H1 (cell line): ENCODE measurements around the gene MLH3. TPM values are rescaled to one million over a fixed set of nuclear protein-coding genes. Genes with fewer than 3 reads are reported as not detected.
"Not testable (repeated sequence)": the region's sequence is repeated elsewhere in the genome, so short reads cannot be mapped to it uniquely, and the experiment has no call there.

Experiments
- CTCF ChIA-PET: fragments of 300-600 bp; sonication (Branson Sonifier 250); formaldehyde crosslinking; loops from one replicate; lab custom pipeline; 2021; ENCODE audit not compliant: partially characterized antibody; lab: Charles Lee
- POLR2A ChIA-PET: fragments of 300-600 bp; sonication (Branson Sonifier 250); formaldehyde crosslinking; loops from one replicate; lab custom pipeline; 2021; ENCODE audit warnings: inconsistent platforms; ENCODE audit not compliant: partially characterized antibody; lab: Charles Lee
- DNase-seq, 2 experiments: peaks; one replicate each; pipeline versions ENCODE4 v3.0.0 to v3.0.0-alpha.2; 2010 to 2022; ENCODE audit warnings: low spot score in 2 of 2, low read depth in 1 of 2, mixed read lengths in 1 of 2
- FAIRE-seq: peaks from 2 replicates; lab custom pipeline; 2011; peaks lifted over from hg19 to GRCh38; lab: Jason Lieb, UNC
- H2AFZ ChIP-seq: 2 replicates; pipeline ENCODE4 v1.8.1; 2012; ENCODE audit warnings: low read length, inconsistent platforms
- H2AK5ac ChIP-seq: 2 replicates; pipeline ENCODE4 v1.6.1; 2013; ENCODE audit warnings: low read depth, low read length
- H2BK120ac ChIP-seq: replicated peaks from 2 replicates; pipeline ENCODE3; 2013; ENCODE audit warnings: low read depth, low read length, inconsistent platforms
- H2BK12ac ChIP-seq: 2 replicates; pipeline ENCODE4 v1.6.1; 2013; ENCODE audit warnings: low read depth, low read length
- H2BK15ac ChIP-seq: 2 replicates; pipeline ENCODE4 v1.6.1; 2013; ENCODE audit warnings: low read length
- H2BK20ac ChIP-seq: 2 replicates; pipeline ENCODE4 v1.6.1; 2013; ENCODE audit warnings: low read length
- H2BK5ac ChIP-seq: 2 replicates; pipeline ENCODE4 v1.6.1; 2013; ENCODE audit warnings: low read depth, low read length
- H3K14ac ChIP-seq: 2 replicates; pipeline ENCODE4 v1.6.1; 2013; ENCODE audit warnings: inconsistent platforms; ENCODE audit not compliant: insufficient read length
- H3K18ac ChIP-seq: 2 replicates; pipeline ENCODE4 v1.6.1; 2013; ENCODE audit warnings: low read length; ENCODE audit errors: extremely low read depth
- H3K23ac ChIP-seq: 2 replicates; pipeline ENCODE4 v1.6.1; 2013; ENCODE audit warnings: inconsistent platforms; ENCODE audit not compliant: insufficient read length
- H3K23me2 ChIP-seq: 2 replicates; pipeline ENCODE4 v1.6.1; 2013; ENCODE audit warnings: low read depth, low read length
- H3K27ac ChIP-seq: 2 replicates; pipeline ENCODE4 v1.6.1; 2011; ENCODE audit warnings: low read depth, low read length, inconsistent platforms
- H3K27me3 ChIP-seq, 4 experiments: replicated peaks in 1 of 4; 1 replicate in 1 of 4; 2 replicates in 3 of 4; pipeline versions ENCODE4 v1.6.1 to v1.8.1; 2011 to 2013; ENCODE audit warnings: low read length in 3 of 4, mild to moderate bottlenecking in 3 of 4, inconsistent platforms in 2 of 4, mixed read lengths in 2 of 4, moderate library complexity in 1 of 4; ENCODE audit not compliant: control insufficient read depth in 3 of 4, insufficient read depth in 3 of 4; ENCODE audit errors: extremely low read depth in 1 of 4
- H3K36me3 ChIP-seq, 4 experiments: 2 replicates each; pipeline versions ENCODE4 v1.6.1 to v1.8.1; 2011 to 2013; ENCODE audit warnings: mild to moderate bottlenecking in 4 of 4, low read length in 3 of 4, moderate library complexity in 2 of 4, control low read depth in 1 of 4, inconsistent platforms in 1 of 4; ENCODE audit not compliant: insufficient read depth in 4 of 4, control insufficient read depth in 2 of 4
- H3K4ac ChIP-seq: replicated peaks from 2 replicates; pipeline ENCODE3; 2013; ENCODE audit warnings: low read length, low read depth, mixed read lengths, inconsistent platforms; ENCODE audit not compliant: insufficient read length
- H3K4me1 ChIP-seq, 4 experiments: replicated peaks in 1 of 4; 1 replicate in 1 of 4; 2 replicates in 3 of 4; pipeline versions ENCODE4 v1.6.1 to v1.8.1; 2011 to 2013; ENCODE audit warnings: low read length in 3 of 4, inconsistent platforms in 2 of 4, mixed read lengths in 1 of 4; ENCODE audit not compliant: insufficient read depth in 4 of 4, control insufficient read depth in 3 of 4
- H3K4me2 ChIP-seq, 2 experiments: 2 replicates each; pipeline versions ENCODE4 v1.6.1 to v1.8.1; 2011 to 2013; ENCODE audit warnings: low read depth in 2 of 2, low read length in 2 of 2, control low read depth in 1 of 2, inconsistent platforms in 1 of 2, mild to moderate bottlenecking in 1 of 2; ENCODE audit not compliant: insufficient read depth in 1 of 2
- H3K4me3 ChIP-seq, 4 experiments: fragments of 200-600, 300-600 bp in 1 of 4; sonication (generic), shearing (Covaris generic), sonication (Bioruptor Twin) in 1 of 4; 2 replicates each; pipeline versions ENCODE4 v1.5.1 to v1.8.1; 2011 to 2016; ENCODE audit warnings: low read length in 4 of 4, low read depth in 3 of 4, control low read depth in 2 of 4, inconsistent platforms in 2 of 4, mild to moderate bottlenecking in 2 of 4, mixed read lengths in 1 of 4, moderate library complexity in 1 of 4; ENCODE audit not compliant: insufficient read depth in 2 of 4; ENCODE audit errors: extremely low read depth in 1 of 4
- H3K56ac ChIP-seq: replicated peaks from 2 replicates; pipeline ENCODE3; 2013; ENCODE audit warnings: low read depth, mild to moderate bottlenecking, mixed read lengths, low read length, inconsistent platforms; ENCODE audit not compliant: insufficient read length
- H3K79me1 ChIP-seq: 2 replicates; pipeline ENCODE4 v1.6.1; 2013; ENCODE audit warnings: low read depth, low read length, control low read depth
- H3K79me2 ChIP-seq, 2 experiments: 2 replicates each; pipeline versions ENCODE4 v1.6.1 to v1.8.1; 2012 to 2013; ENCODE audit warnings: low read length in 2 of 2, mild to moderate bottlenecking in 2 of 2, inconsistent platforms in 1 of 2; ENCODE audit not compliant: insufficient read depth in 2 of 2, control insufficient read depth in 1 of 2
- H3K9ac ChIP-seq, 4 experiments: replicated peaks in 1 of 4; 1 replicate in 1 of 4; 2 replicates in 3 of 4; pipeline versions ENCODE4 v1.6.1 to v1.8.1; 2011 to 2013; ENCODE audit warnings: low read depth in 3 of 4, low read length in 3 of 4, control low read depth in 2 of 4, mild to moderate bottlenecking in 2 of 4, moderate library complexity in 2 of 4, inconsistent platforms in 1 of 4; ENCODE audit errors: extremely low read depth in 1 of 4
- H3K9me3 ChIP-seq, 2 experiments: 2 replicates each; pipeline versions ENCODE4 v1.6.1 to v1.8.1; 2012 to 2013; ENCODE audit warnings: mild to moderate bottlenecking in 2 of 2, moderate library complexity in 2 of 2, control low read depth in 1 of 2, inconsistent platforms in 1 of 2, low read depth in 1 of 2, low read length in 1 of 2, mixed read lengths in 1 of 2; ENCODE audit not compliant: insufficient read depth in 2 of 2
- H4K20me1 ChIP-seq, 2 experiments: replicated peaks in 1 of 2; 2 replicates each; pipeline versions ENCODE3 to v1.8.1; 2011 to 2013; ENCODE audit warnings: inconsistent platforms in 2 of 2, low read length in 2 of 2, mild to moderate bottlenecking in 1 of 2; ENCODE audit not compliant: insufficient read depth in 2 of 2, control insufficient read depth in 1 of 2
- H4K5ac ChIP-seq: 2 replicates; pipeline ENCODE4 v1.6.1; 2013; ENCODE audit warnings: low read length, low read depth, mixed read lengths, inconsistent platforms; ENCODE audit not compliant: insufficient read length
- H4K8ac ChIP-seq: 2 replicates; pipeline ENCODE4 v1.8.0; 2013; ENCODE audit warnings: mild to moderate bottlenecking, moderate library complexity, low read length, inconsistent platforms; ENCODE audit not compliant: insufficient read depth; ENCODE audit errors: extremely low read depth
- H4K91ac ChIP-seq: replicated peaks from 2 replicates; pipeline ENCODE3; 2013; ENCODE audit warnings: low read length, mixed read lengths, inconsistent platforms; ENCODE audit not compliant: insufficient read length
- ATF3 ChIP-seq: IDR thresholded peaks from 2 replicates; pipeline ENCODE4 v1.6.1; 2011; ENCODE audit warnings: low read depth, mild to moderate bottlenecking, low read length; ENCODE audit not compliant: insufficient read depth
- CHD1 ChIP-seq: IDR thresholded peaks from 2 replicates; pipeline ENCODE4 v1.6.1; 2012; ENCODE audit warnings: low read depth, low read length, improper control_type of control experiment
- EGR1 ChIP-seq: IDR thresholded peaks from 2 replicates; pipeline ENCODE4 v1.6.1; 2011; ENCODE audit warnings: low read depth, low read length, borderline replicate concordance
- JUN ChIP-seq: IDR thresholded peaks from 2 replicates; pipeline ENCODE4 v1.6.1; 2011; ENCODE audit warnings: low read depth, mild to moderate bottlenecking, improper control_type of control experiment, low read length
- POLR2A ChIP-seq, 2 experiments: IDR thresholded peaks; 1 replicate in 1 of 2; 2 replicates in 1 of 2; pipeline ENCODE4 v1.6.1; 2011; ENCODE audit warnings: low read depth in 2 of 2, low read length in 2 of 2, mild to moderate bottlenecking in 2 of 2; ENCODE audit errors: control extremely low read depth in 1 of 2
- POLR2AphosphoS5 ChIP-seq: IDR thresholded peaks from 2 replicates; pipeline ENCODE4 v1.6.1; 2011; ENCODE audit warnings: low read depth, low read length
- RNF2 ChIP-seq: fragments of 200-900, 300-1000 bp; sonication (generic); IDR thresholded peaks from 2 replicates; pipeline ENCODE4 v1.7.1; 2016; ENCODE audit warnings: borderline replicate concordance, low read depth, mild to moderate bottlenecking, antibody characterized with exemption, low read length; ENCODE audit not compliant: poor library complexity, severe bottlenecking; ENCODE audit errors: missing control alignments
- YY1 ChIP-seq: IDR thresholded peaks from 2 replicates; pipeline ENCODE4 v1.6.1; 2011; ENCODE audit warnings: low read depth, mild to moderate bottlenecking, low read length
- WGBS, 2 experiments: shearing (Covaris generic) in 1 of 2; methylation state at CpG; one replicate each; pipeline versions ENCODE4 v1.1.6 to v1.1.7; 2013 to 2015; ENCODE audit warnings: low lambda C conversion rate in 2 of 2, mixed read lengths in 2 of 2, inconsistent platforms in 1 of 2, low coverage in 1 of 2, missing lambda C conversion rate in 1 of 2; ENCODE audit not compliant: insufficient replicate concordance in 2 of 2, insufficient coverage in 1 of 2, insufficient read length in 1 of 2; ENCODE audit errors: extremely low coverage in 1 of 2, missing lambda C conversion rate in 1 of 2; 5-methylcytosine and 5-hydroxymethylcytosine counted together
- polyA plus RNA-seq, 7 experiments: library from polyadenylated mRNA; depleted of rRNA in 3 of 7; stranded (reverse) in 5 of 7; unstranded in 2 of 7; fragments of >200 nt in 5 of 7; fragments of 200-250 nt in 2 of 7; gene quantifications; 1 replicate in 5 of 7; 2 replicates in 1 of 7; 4 replicates in 1 of 7; pipeline versions ENCODE4 v1.2.1 to v1.2.3, GENCODE V29; 2011 to 2013; ENCODE audit warnings: missing spikeins in 2 of 7, mixed read lengths in 2 of 7
- total RNA-seq: library from RNA; stranded (reverse); fragmentation: NEBNext Ultra II Directional; extraction: Animal tissue kit (Norgen Biotek cat#: 25700); gene quantifications from 2 replicates; pipeline ENCODE4 v1.2.1, GENCODE V29; 2021

The MLH3 gene
- total and polyA plus RNA-seq, 2 of the 8 experiments (the other 6 are each of a cell fraction or from before 2014, with no cell fraction given), result 9.3 to 20.1 TPM

- no peak for TF ChIP-seq RNF2
- TF ChIP-seq EGR1, result no peak
- no peak for TF ChIP-seq CHD1
- no peak for TF ChIP-seq ATF3
- TF ChIP-seq POLR2AphosphoS5, result no peak
- TF ChIP-seq YY1, result no peak
- TF ChIP-seq JUN, result no peak
- no peak for TF ChIP-seq POLR2A (IDR thresholded peaks at IDR 0.05; ENCODE audit: control extremely low read depth in 1 of 2, low read depth in 2 of 2, low read length in 2 of 2)
These were observed 17.2 kb upstream of the MLH3 start (continued) for GRCh38 chr14:75068294-75069120.

- not testable (repeated sequence) for H3K4ac ChIP-seq, H2AFZ ChIP-seq, H2BK5ac ChIP-seq, H3K56ac ChIP-seq, DNase-seq, H3K23ac ChIP-seq, H3K9ac ChIP-seq, H3K36me3 ChIP-seq, H4K91ac ChIP-seq, H4K20me1 ChIP-seq, H2BK12ac ChIP-seq, H2BK120ac ChIP-seq, H3K18ac ChIP-seq, H4K8ac ChIP-seq, H3K9me3 ChIP-seq, H3K79me1 ChIP-seq, H2AK5ac ChIP-seq, H2BK20ac ChIP-seq, H3K4me1 ChIP-seq, FAIRE-seq, H2BK15ac ChIP-seq, H4K5ac ChIP-seq, H3K27me3 ChIP-seq, H3K14ac ChIP-seq, H3K27ac ChIP-seq
- Histone ChIP-seq H3K4me3 (peak overlapping the region in 2 of 4 experiments; percentile 80 to 90; a peak in 2 of 8 replicates), H3K79me2 (peaks cover 0 to 17% of the 10 kb centered on the region in 2 experiments; a peak in 2 of 4 replicates), H3K4me2 (peak overlapping the region in 1 of 2 experiments; percentile 60; a peak in 3 of 4 replicates), H3K23me2 (peaks cover 14% of the 10 kb centered on the region)
- 79% methylated on average over 4 of the region's 4 CpGs; no CpG with 5 or more reads in 1 of the 2 experiments for WGBS, 2 experiments
- ChIA-PET POLR2A (interaction anchor here (0.6 to 3.9 kb wide), 6 partner anchors 11 to 208 kb away, joined by 3 to 22 read pairs (median 4); partner anchors contain the start of gene MLH3), CTCF (interaction anchor here (0.9 to 5.6 kb wide), 5 partner anchors 11 to 162 kb away, joined by 3 to 39 read pairs (median 4); no protein-coding TSS in a partner anchor)
These were observed 16.5 kb upstream of the MLH3 start for GRCh38 chr14:75067765-75068164.
